Type B pancreatic cell (in vitro differentiated cells): Measurements from ENCODE around the gene RPN2. TPM values are rescaled to one million over a fixed set of nuclear protein-coding genes. Genes with fewer than 3 reads are reported as not detected.
A peak's percentile ranks its signal among the peaks of the same experiment; 100 is the strongest.

Experiments used
- DNase-seq: peaks from one replicate; pipeline ENCODE4 v3.0.0; 2021; ENCODE audit warnings: mixed read lengths; ENCODE audit not compliant: unreplicated experiment; ENCODE audit errors: extremely low spot score
- H3K27ac Mint-ChIP-seq: 2 replicates; pipeline ENCODE4 v1.8.0; 2021; ENCODE audit warnings: mild to moderate bottlenecking, mixed read lengths
- H3K27me3 Mint-ChIP-seq: 2 replicates; pipeline ENCODE4 v1.8.0; 2021; ENCODE audit warnings: mixed read lengths
- H3K36me3 Mint-ChIP-seq: 2 replicates; pipeline ENCODE4 v1.8.0; 2021; ENCODE audit warnings: mixed read lengths
- H3K4me1 Mint-ChIP-seq: one replicate; pipeline ENCODE4 v1.8.0; 2021; ENCODE audit warnings: mixed read lengths; ENCODE audit not compliant: unreplicated experiment
- H3K4me3 Mint-ChIP-seq: 2 replicates; pipeline ENCODE4 v1.8.0; 2021; ENCODE audit warnings: mild to moderate bottlenecking, mixed read lengths
- H3K9me3 Mint-ChIP-seq: 2 replicates; pipeline ENCODE4 v1.8.0; 2021; ENCODE audit warnings: mixed read lengths
- CTCF ChIP-seq: fragments of 200-600 bp; sonication (generic); conservative IDR thresholded peaks from 2 replicates; pipeline ENCODE4 v1.5.0; 2021; ENCODE audit warnings: antibody characterized with exemption, mild to moderate bottlenecking
- total RNA-seq: library from RNA; stranded (reverse); gene quantifications from 2 replicates; pipeline ENCODE4 v1.2.1, GENCODE V29; 2021; ENCODE audit warnings: low replicate concordance

The RPN2 gene
- total RNA-seq, 1 donor from 2014 or later: 184 TPM

GRCh38 chr20:37200926-37201826 lies 22.0 kb downstream of the RPN2 start:
- no peaks in the 10 kb centered on the region for H3K27me3 Mint-ChIP-seq
- no peak for DNase-seq
- no peak for TF ChIP-seq CTCF
- no peaks in the 10 kb centered on the region for H3K9me3 Mint-ChIP-seq
- peak overlapping the region; percentile 53 for H3K27ac Mint-ChIP-seq
- H3K4me3 Mint-ChIP-seq: no peak overlapping the region
- peaks cover 50% of the 10 kb centered on the region for H3K36me3 Mint-ChIP-seq
- peaks cover 27% of the 10 kb centered on the region for H3K4me1 Mint-ChIP-seq

- Mint-ChIP-seq H3K36me3 (peaks cover 48% of the 10 kb centered on the region), H3K27me3 (no peaks in the 10 kb centered on the region), H3K4me1 (peaks cover 27% of the 10 kb centered on the region), H3K27ac (peak overlapping the region; percentile 53), H3K4me3 (no peak overlapping the region), H3K9me3 (no peaks in the 10 kb centered on the region)
- no peak for DNase-seq
- no peak for TF ChIP-seq CTCF
Measured at GRCh38 chr20:37201827-37202162, 22.7 kb downstream of the RPN2 start.

GRCh38 chr20:37202267-37202943 lies 23.3 kb downstream of the RPN2 start:
- Mint-ChIP-seq H3K27ac (peak overlapping the region; percentile 62), H3K4me3 (no peak overlapping the region), H3K9me3 (no peaks in the 10 kb centered on the region), H3K27me3 (no peaks in the 10 kb centered on the region), H3K36me3 (peaks cover 49% of the 10 kb centered on the region), H3K4me1 (peaks cover 27% of the 10 kb centered on the region)
- peak; percentile 90 for TF ChIP-seq CTCF
- DNase-seq: no peak

GRCh38 chr20:37204056-37204455 lies 24.9 kb downstream of the RPN2 start:
- no peak for DNase-seq
- peaks cover 51% of the 10 kb centered on the region for H3K36me3 Mint-ChIP-seq
- peaks cover 27% of the 10 kb centered on the region for H3K4me1 Mint-ChIP-seq
- TF ChIP-seq CTCF: no peak
- H3K27ac Mint-ChIP-seq: peak overlapping the region; percentile 56
- H3K27me3 Mint-ChIP-seq: no peaks in the 10 kb centered on the region
- no peaks in the 10 kb centered on the region for H3K9me3 Mint-ChIP-seq
- no peak overlapping the region for H3K4me3 Mint-ChIP-seq

- Mint-ChIP-seq H3K36me3 (peaks cover 47% of the 10 kb centered on the region), H3K9me3 (no peaks in the 10 kb centered on the region), H3K4me1 (peaks cover 27% of the 10 kb centered on the region), H3K27me3 (no peaks in the 10 kb centered on the region), H3K4me3 (no peak overlapping the region), H3K27ac (peak overlapping the region; percentile 8)
- TF ChIP-seq CTCF: no peak
- DNase-seq: no peak
Measured at GRCh38 chr20:37205130-37205529, 26.0 kb downstream of the RPN2 start.
